GM18519 (cell line): ENCODE results near the gene BRAF.
A peak's percentile ranks its signal among the peaks of the same experiment; 100 is the strongest.
"Not testable (repeated sequence)": the region's sequence is repeated elsewhere in the genome, so short reads cannot be mapped to it uniquely, and the experiment has no call there.

Experiments
- ATAC-seq: cut with Tn5 transposase; IDR thresholded peaks from one replicate; pipeline ENCODE4 v1.9.1; 2021; ENCODE audit warnings: mild to moderate bottlenecking, moderate library complexity; ENCODE audit not compliant: unreplicated experiment, low FRiP score

Gene BRAF

DNA sequence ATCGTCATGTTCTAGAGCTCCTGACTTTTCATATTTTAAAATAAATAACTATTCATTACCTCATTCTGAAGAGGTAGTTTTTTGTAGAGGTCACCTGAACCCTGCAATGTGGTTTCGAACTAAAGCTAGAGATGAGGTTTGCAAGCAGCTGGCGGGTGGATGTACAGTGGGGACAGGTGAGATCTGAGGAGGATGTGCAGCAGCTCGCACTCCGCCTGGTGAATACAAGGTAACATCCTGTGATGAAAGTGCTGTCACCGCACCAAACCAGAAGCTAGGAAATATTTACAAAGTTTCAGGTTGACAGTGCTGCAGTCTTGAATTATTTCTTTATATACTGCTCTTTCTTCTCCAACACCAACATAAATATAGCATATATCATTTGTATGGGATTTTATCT, 201.7 kb downstream of the BRAF start:
- no peak for ATAC-seq

- ATAC-seq: no peak
Measured at GRCh38 chr7:140722254-140722653, 202.5 kb downstream of the BRAF start.

DNA sequence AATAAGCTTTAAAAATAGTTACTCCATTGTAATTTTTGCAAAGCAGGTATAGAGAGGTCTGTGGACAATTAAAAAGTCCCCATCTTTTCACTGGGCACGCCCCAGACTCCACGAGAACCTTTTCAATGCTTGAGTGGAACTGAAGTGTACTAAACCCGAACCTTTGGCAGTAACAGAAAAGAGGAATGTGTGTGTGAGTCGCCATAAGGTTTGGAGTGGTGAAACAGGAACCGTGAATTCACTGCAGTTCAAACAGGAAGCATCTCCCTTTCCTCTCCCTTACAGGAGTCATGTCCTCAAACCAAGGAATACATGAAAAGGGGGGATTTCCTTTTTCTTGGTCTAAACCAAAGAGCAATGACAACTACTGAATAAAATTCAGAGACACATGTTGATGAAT, 205.0 kb downstream of the BRAF start:
- no peak for ATAC-seq

- no peak for ATAC-seq
Measured at GRCh38 chr7:140714331-140715040, 210.2 kb downstream of the BRAF start.

DNA sequence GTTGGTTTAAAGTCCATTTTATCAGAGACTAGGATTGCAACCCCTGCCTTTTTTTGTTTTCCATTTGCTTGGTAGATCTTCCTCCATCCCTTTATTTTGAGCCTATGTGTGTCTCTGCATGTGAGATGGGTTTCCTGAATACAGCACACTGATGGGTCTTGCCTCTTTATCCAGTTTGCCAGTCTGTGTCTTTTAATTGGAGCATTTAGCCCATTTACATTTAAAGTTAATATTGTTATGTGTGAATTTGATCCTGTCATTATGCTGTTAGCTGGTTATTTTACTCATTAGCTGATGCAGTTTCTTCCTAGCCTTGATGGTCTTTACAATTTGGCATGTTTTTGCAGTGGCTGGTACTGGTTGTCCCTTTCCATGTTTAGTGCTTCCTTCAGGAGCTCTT, 212.3 kb downstream of the BRAF start:
- ATAC-seq: not testable (repeated sequence)

DNA sequence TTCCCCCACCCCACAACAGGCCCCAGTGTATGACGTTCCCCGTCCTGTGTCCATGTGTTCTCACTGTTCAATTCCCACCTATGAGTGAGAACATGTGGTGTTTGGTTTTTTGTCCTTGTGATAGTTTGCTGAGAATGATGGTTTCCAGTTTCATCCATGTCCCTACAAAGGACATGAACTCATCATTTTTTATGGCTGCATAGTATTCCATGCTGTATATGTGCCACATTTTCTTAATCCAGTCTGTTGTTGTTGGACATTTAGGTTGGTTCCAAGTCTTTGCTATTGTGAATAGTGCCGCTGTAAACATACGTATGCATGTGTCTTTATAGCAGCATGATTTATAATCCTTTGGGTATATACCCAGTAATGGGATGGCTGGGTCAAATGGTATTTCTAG, 216.0 kb downstream of the BRAF start:
- not testable (repeated sequence) for ATAC-seq

GRCh38 chr7:140707132-140707531, 217.6 kb downstream of the BRAF start:
- no peak for ATAC-seq

- no peak for ATAC-seq
Measured at GRCh38 chr7:140704205-140704604, 220.5 kb downstream of the BRAF start.

DNA sequence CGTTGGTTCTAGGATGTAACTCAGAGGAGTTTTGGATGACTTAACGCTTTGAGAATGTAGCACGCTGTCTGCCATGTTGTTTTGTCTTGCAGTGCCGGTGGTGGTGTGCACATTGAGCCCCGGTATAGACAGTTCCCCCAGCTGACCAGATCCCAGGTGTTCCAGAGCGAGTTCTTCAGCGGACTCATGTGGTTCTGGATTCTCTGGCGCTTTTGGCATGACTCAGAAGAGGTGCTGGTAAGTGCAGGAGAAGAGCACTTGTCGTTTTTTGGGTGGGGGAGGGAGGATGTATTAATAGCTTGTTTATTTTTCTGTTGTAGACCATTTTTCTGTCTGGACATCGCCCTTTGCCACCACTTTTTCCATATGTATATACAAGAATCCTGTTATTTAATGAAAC, 222.0 kb downstream of the BRAF start:
- ATAC-seq: no peak

DNA sequence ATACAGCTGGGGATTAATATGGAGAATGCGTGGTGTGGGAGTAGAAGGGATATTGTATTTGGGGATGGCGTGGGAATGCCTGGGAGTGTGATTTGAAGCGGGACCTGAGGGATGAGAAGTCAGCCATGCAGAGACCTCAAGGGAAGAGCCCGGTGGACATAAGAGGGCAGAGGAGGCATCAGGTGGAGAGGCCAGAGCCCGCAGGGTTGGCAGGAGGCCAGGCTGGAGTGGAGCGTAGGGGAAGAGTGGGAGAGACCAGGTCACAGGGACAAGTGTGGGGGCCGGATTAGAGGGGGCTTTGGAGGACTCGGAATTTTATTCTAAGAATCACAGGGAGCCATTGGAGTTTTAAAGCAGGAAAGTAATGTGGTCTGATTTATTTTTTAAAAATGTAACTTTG, 226.3 kb downstream of the BRAF start:
- ATAC-seq: no peak

DNA sequence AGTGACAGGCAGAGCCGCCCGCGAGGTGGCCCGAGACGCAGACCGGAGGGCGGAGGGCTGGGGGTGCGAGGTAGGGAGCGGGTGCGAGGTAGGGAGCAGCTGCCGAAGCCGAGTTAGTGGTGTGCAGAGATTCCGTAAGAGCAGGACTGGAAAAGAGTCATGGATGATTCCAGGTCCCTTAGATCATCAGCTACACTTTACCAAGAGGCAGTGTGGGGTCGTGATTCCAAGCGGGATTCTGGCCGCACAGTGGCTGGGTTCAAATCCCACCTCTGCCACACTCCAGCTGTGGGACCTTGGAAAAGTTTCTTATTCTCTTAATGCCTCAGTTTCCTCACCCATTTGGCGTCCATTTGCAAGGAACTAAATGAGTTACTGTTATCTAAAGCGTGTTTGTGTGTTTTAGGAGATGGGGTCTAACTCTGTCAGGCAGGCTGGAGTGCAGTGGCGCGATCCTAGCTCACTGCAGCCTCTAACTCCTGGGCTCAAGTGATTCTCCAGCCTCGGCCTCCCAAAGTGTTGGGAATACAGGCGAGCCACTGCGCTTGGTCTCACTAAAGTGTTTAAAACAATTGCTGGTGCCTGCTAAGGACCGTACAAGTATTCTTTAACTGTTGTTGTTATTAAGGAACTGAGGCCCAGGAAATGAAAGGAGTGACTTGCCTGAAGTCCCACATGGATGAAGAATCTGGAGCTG, 227.1 kb downstream of the BRAF start:
- no peak for ATAC-seq

DNA sequence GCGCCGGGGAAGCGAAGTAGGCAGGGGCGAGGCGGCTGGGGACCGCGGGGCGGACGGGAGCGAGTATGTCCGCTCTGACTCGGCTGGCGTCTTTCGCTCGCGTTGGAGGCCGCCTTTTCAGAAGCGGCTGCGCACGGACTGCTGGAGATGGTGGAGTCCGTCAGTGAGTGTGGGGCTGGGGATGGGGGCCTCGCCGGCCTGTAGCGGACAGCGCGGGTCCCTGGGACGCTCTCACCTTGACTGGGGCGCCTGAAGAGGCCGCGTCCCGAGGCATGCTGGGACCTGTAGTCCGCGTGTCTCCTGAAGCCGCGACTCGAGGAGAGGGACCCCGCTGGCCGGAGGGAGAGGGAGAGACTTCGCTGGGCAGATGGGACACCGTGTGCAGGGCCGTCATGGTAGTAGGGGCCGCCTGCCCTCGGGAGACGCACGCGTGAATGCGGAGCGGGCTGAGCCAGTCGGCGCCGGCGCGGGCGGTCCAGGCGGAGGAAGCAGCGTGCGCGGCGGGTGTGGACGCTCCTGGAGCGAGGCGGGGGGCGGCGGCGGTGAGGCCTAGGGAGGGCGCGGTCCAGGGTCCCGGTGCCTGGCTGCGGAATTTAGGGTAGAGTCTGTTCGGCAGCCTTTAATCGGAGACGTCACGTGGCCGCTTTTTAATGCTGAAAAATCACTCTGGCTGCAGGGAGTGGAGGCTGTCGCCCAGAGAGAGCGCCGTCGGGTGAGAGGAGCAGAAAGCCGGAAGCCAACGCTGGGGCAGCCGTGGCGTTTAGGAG, 227.9 kb downstream of the BRAF start, which contains the start of gene NDUFB2:
TSS of gene NDUFB2 (plus strand) at position 29 of the 767 bp plus-strand sequence. CDS start at position 66, 37 bp downstream.
- peak; percentile 59 for ATAC-seq

DNA sequence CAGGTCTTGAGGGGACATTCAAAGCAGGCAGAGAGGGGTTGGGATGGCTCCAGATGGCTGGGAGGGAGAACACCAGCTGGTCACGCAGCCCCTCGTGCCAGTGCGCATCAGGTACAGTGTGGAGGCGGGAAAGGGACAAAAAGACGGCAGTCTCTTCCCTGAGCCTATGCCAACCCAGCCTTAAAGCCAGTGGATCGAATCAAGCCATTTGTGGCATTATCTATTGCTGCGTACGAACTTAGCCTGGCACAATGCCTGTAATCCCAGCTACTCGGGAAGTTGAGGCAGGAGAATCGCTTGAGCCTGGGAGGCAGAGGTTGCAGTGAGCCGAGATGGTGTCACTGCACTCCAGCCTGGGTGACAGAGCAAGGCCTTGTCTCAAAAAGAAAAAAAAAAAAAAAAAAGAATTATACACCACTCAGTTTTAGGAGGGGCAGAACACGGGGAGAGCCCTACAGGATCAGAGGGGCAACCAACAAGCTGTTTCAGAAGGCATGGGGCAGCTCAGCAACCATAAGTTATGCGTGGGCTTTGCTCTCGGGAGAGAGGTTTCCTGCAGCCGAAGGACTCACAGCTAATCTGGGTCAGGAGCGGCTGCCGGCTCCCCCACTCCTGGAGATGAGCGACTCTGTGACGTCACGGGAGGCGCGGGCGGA, 228.6 kb downstream of the BRAF start:
- peak; percentile 89 for ATAC-seq

- ATAC-seq: no peak
Measured at GRCh38 chr7:140695381-140695780, 229.3 kb downstream of the BRAF start.

GRCh38 chr7:140694592-140694991, 230.1 kb downstream of the BRAF start:
- no peak for ATAC-seq

- ATAC-seq: not testable (repeated sequence)
Measured at GRCh38 chr7:140693849-140694248, 230.9 kb downstream of the BRAF start.

GRCh38 chr7:140691376-140692045, 233.2 kb downstream of the BRAF start:
- no peak for ATAC-seq

- ATAC-seq: no peak
Measured at GRCh38 chr7:140689199-140690152, 235.3 kb downstream of the BRAF start.

- ATAC-seq: no peak
Measured at GRCh38 chr7:140688341-140688740, 236.4 kb downstream of the BRAF start.
